ENCODE results near the gene SEC61A2.

DNA sequence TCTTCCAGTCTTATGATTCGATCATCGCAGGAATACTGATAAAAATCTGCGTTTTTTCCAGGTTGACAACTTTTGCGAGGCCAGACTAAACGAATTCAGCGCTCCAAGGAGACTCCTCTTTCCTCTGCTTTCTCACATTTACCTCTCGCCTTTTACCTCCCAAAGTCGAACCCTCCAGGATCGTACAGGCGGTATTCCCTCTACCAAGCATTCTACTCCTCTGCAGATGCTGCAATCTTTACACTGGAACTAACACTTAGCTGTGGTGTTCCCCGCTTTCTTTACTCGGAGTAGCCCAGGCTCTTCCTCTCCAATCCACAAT, 65.8 kb downstream of the SEC61A2 start:
- TF ChIP-seq, protein P1, sequence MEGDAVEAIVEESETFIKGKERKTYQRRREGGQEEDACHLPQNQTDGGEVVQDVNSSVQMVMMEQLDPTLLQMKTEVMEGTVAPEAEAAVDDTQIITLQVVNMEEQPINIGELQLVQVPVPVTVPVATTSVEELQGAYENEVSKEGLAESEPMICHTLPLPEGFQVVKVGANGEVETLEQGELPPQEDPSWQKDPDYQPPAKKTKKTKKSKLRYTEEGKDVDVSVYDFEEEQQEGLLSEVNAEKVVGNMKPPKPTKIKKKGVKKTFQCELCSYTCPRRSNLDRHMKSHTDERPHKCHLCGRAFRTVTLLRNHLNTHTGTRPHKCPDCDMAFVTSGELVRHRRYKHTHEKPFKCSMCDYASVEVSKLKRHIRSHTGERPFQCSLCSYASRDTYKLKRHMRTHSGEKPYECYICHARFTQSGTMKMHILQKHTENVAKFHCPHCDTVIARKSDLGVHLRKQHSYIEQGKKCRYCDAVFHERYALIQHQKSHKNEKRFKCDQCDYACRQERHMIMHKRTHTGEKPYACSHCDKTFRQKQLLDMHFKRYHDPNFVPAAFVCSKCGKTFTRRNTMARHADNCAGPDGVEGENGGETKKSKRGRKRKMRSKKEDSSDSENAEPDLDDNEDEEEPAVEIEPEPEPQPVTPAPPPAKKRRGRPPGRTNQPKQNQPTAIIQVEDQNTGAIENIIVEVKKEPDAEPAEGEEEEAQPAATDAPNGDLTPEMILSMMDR (IDR thresholded peaks at IDR 0.05; ENCODE audit: low read depth, low read length, poor library complexity, severe bottlenecking), result no peak
- TF ChIP-seq EZH2phosphoT487 (IDR thresholded peaks at IDR 0.05; ENCODE audit: borderline replicate concordance, low read length), result no peak

Data from DOHH2 (cell line).